Chondrocyte (in vitro differentiated cells): ENCODE data around the gene SERGEF. TPM values are rescaled to one million over a fixed set of nuclear protein-coding genes. Genes with fewer than 3 reads are reported as not detected.
A peak's percentile ranks its signal among the peaks of the same experiment; 100 is the strongest.

Experiments used
- DNase-seq: peaks from one replicate; pipeline ENCODE4 v3.0.0; 2021; ENCODE audit warnings: mixed read lengths, low spot score
- H3K27ac Mint-ChIP-seq: one replicate; pipeline ENCODE4 v1.8.0; 2021; ENCODE audit warnings: mild to moderate bottlenecking, moderate library complexity, mixed read lengths; ENCODE audit not compliant: unreplicated experiment
- H3K27me3 Mint-ChIP-seq: 2 replicates; pipeline ENCODE4 v1.8.0; 2021; ENCODE audit warnings: low read depth, mixed read lengths
- H3K36me3 Mint-ChIP-seq: 2 replicates; pipeline ENCODE4 v1.8.0; 2021; ENCODE audit warnings: low read depth, mixed read lengths
- H3K4me1 Mint-ChIP-seq: 2 replicates; pipeline ENCODE4 v1.8.0; 2021; ENCODE audit warnings: low read depth, mild to moderate bottlenecking, mixed read lengths
- H3K4me3 Mint-ChIP-seq: one replicate; pipeline ENCODE4 v1.8.0; 2021; ENCODE audit warnings: mild to moderate bottlenecking, moderate library complexity, mixed read lengths; ENCODE audit not compliant: unreplicated experiment
- H3K9me3 Mint-ChIP-seq: 2 replicates; pipeline ENCODE4 v1.8.0; 2021; ENCODE audit warnings: low read depth, mixed read lengths
- total RNA-seq: library from RNA; stranded (reverse); gene quantifications from 3 replicates; pipeline ENCODE4 v1.2.1, GENCODE V29; 2021
- TF ChIP-seq, protein P1 (sequence below): fragments of 200-600 bp; sonication (generic); IDR thresholded peaks from 2 replicates; pipeline ENCODE4 v1.5.0; 2021; ENCODE audit warnings: antibody characterized with exemption, mild to moderate bottlenecking, moderate library complexity

The SERGEF gene
- total RNA-seq, 1 donor from 2014 or later = 37.6 TPM

- no peaks in the 10 kb centered on the region for H3K27me3 Mint-ChIP-seq
- H3K36me3 Mint-ChIP-seq = peaks cover 3% of the 10 kb centered on the region
- H3K27ac Mint-ChIP-seq = no peak overlapping the region
- peaks cover 5% of the 10 kb centered on the region for H3K9me3 Mint-ChIP-seq
- no peaks in the 10 kb centered on the region for H3K4me1 Mint-ChIP-seq
- DNase-seq = no peak
- no peak overlapping the region for H3K4me3 Mint-ChIP-seq
- TF ChIP-seq, protein P1, sequence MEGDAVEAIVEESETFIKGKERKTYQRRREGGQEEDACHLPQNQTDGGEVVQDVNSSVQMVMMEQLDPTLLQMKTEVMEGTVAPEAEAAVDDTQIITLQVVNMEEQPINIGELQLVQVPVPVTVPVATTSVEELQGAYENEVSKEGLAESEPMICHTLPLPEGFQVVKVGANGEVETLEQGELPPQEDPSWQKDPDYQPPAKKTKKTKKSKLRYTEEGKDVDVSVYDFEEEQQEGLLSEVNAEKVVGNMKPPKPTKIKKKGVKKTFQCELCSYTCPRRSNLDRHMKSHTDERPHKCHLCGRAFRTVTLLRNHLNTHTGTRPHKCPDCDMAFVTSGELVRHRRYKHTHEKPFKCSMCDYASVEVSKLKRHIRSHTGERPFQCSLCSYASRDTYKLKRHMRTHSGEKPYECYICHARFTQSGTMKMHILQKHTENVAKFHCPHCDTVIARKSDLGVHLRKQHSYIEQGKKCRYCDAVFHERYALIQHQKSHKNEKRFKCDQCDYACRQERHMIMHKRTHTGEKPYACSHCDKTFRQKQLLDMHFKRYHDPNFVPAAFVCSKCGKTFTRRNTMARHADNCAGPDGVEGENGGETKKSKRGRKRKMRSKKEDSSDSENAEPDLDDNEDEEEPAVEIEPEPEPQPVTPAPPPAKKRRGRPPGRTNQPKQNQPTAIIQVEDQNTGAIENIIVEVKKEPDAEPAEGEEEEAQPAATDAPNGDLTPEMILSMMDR = no peak
Observed at GRCh38 chr11:17934194-17934593, 78.7 kb downstream of the SERGEF start.

GRCh38 chr11:17933708-17934107 is 79.1 kb downstream of the SERGEF start:
- Mint-ChIP-seq H3K9me3 (peaks cover 5% of the 10 kb centered on the region), H3K4me3 (no peak overlapping the region), H3K27me3 (no peaks in the 10 kb centered on the region), H3K36me3 (peaks cover 3% of the 10 kb centered on the region), H3K27ac (no peak overlapping the region), H3K4me1 (no peaks in the 10 kb centered on the region)
- TF ChIP-seq, protein P1 = no peak
- no peak for DNase-seq

DNA sequence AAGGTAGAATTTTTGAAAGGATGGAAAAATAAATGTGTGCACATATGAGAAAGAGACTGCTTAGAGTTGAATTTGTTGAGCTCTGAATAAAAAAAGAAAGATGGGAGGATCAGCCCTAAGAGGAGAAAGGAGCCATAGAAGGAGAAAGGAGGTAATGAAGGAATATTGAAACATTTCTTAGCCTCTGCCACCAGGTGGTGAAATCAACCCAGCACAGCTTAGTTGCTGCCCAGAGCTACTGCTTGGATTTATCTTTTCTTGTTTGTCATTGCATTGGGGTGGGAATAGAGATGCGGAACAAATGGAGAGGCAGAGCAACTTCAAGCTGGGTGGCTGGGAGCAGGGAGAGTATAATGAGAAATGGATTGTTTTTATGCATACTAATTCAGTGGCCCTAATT is 80.4 kb downstream of the SERGEF start:
- H3K27ac Mint-ChIP-seq = no peak overlapping the region
- H3K4me1 Mint-ChIP-seq = peaks cover 7% of the 10 kb centered on the region
- peaks cover 5% of the 10 kb centered on the region for H3K36me3 Mint-ChIP-seq
- TF ChIP-seq, protein P1 = peak; percentile 28
- no peak overlapping the region for H3K4me3 Mint-ChIP-seq
- no peak for DNase-seq
- no peaks in the 10 kb centered on the region for H3K27me3 Mint-ChIP-seq
- H3K9me3 Mint-ChIP-seq = peaks cover 5% of the 10 kb centered on the region

DNA sequence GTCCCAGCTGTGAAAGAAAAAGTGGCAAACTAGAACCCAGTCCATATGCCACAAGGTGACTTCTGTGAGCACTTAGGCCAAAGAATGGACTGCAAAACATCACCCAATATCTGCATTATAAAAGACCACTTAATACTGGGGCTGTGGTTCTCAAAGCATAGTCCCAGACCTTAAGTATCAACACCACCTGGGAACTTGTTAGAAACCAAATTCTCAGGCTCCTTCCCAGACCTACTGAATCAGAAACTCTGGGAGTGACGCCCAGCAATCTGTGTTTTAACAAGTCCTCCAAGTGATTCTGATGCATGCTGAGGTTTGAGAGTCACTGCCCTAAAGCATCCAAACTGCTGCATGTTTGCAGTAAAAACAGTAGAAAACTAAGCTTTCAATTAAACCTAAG is 81.3 kb downstream of the SERGEF start:
- H3K9me3 Mint-ChIP-seq = peaks cover 5% of the 10 kb centered on the region
- no peak for DNase-seq
- no peak overlapping the region for H3K27ac Mint-ChIP-seq
- H3K36me3 Mint-ChIP-seq = peaks cover 7% of the 10 kb centered on the region
- TF ChIP-seq, protein P1 = no peak
- H3K4me1 Mint-ChIP-seq = peaks cover 7% of the 10 kb centered on the region
- no peaks in the 10 kb centered on the region for H3K27me3 Mint-ChIP-seq
- H3K4me3 Mint-ChIP-seq = no peak overlapping the region

- H3K27ac Mint-ChIP-seq = no peak overlapping the region
- TF ChIP-seq, protein P1 = no peak
- H3K9me3 Mint-ChIP-seq = peaks cover 5% of the 10 kb centered on the region
- no peaks in the 10 kb centered on the region for H3K27me3 Mint-ChIP-seq
- peaks cover 7% of the 10 kb centered on the region for H3K4me1 Mint-ChIP-seq
- peaks cover 9% of the 10 kb centered on the region for H3K36me3 Mint-ChIP-seq
- DNase-seq = no peak
- no peak overlapping the region for H3K4me3 Mint-ChIP-seq
Observed at GRCh38 chr11:17930544-17931125, 82.2 kb downstream of the SERGEF start.
